ENCODE data around the gene TGFBRAP1. TPM values are rescaled to one million over a fixed set of nuclear protein-coding genes. Genes with fewer than 3 reads are reported as not detected.

Gene TGFBRAP1
- total and polyA plus RNA-seq, 9 of the 15 experiments (the other 6 are each of a cell fraction or from before 2014, with no cell fraction given), result 3.7 to 18.0 (median 11.0) TPM

DNA sequence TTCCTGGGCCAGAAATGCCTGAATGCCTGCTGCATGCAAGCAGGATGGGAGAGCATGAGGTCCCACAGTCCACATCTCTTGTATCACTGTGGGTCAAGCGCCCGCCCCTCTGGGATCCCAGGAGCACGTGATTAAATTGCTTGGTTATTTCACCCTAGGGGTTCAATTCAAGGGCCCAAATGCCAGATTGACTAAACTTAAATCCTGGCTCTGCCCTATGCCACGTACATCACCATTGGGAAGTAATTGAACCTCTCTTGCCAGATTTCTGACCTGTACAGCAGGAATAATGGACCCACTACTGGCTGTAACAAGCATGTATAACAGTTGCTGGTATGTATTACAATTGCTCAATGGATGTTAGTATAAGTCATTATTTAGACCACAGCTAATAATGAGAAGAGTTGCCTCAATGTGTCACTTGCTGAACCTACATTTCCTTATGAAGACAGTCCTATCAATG, 49.4 kb upstream of the TGFBRAP1 start:
- Histone ChIP-seq H3K9me3 (replicated peaks; ENCODE audit: control insufficient read depth, insufficient read depth, low read depth, low read length) (no peaks in the 10 kb centered on the region), H3K27me3 (ENCODE audit: control insufficient read depth in 2 of 2, insufficient read depth in 2 of 2, low read length in 2 of 2) (no peaks in the 10 kb centered on the region), H3K9me1 (ENCODE audit: control insufficient read depth, insufficient read depth, low read length) (no peaks in the 10 kb centered on the region), H3K4me1 (replicated peaks in 1 of 2; ENCODE audit: control insufficient read depth in 2 of 2, insufficient read depth in 2 of 2, low read length in 2 of 2) (peaks cover 0 to 20% of the 10 kb centered on the region in 2 experiments; a peak in 3 of 5 replicates), H3K4me3 (no peak overlapping the region), H3K9ac (ENCODE audit: insufficient read depth in 1 of 2, low read depth in 2 of 2, low read length in 2 of 2) (no peak overlapping the region), H3K4me2 (ENCODE audit: insufficient read depth, low read length) (no peak overlapping the region), H3K79me2 (ENCODE audit: control insufficient read depth, insufficient read depth, low read length) (no peaks in the 10 kb centered on the region), H2AFZ (ENCODE audit: low read depth, low read length) (no peak overlapping the region), H3K36me3 (ENCODE audit: control insufficient read depth, insufficient read depth, low read length) (peaks cover 48% of the 10 kb centered on the region; the same call in 2 of the 3 replicates), H4K20me1 (replicated peaks; ENCODE audit: control insufficient read depth, insufficient read depth, low read length) (no peaks in the 10 kb centered on the region), H3K27ac (ENCODE audit: extremely low read depth, low read depth, low read length) (no peak overlapping the region)
- no TSS peak for BruUV-seq (replicated peaks)
- 93% methylated on average over 4 of the region's 4 CpGs for WGBS (ENCODE audit: insufficient coverage, low coverage, missing lambda C conversion rate)
- in situ Hi-C loops (cut with MboI), result no loop called here
- ChIA-PET POLR2A (interaction anchor here (0.7 to 2.4 kb wide), 3 partner anchors 11 to 145 kb away, joined by 3 to 7 read pairs (median 3); no protein-coding TSS in a partner anchor), CTCF (ENCODE audit: low intra/inter-chr PET ratio) (interaction anchor here (1.9 kb wide), 1 partner anchor 142 kb away, joined by 18 read pairs; no protein-coding TSS in a partner anchor)
- DNase-seq (ENCODE audit: extremely low read depth in 1 of 4, low spot score in 3 of 4) (no peak), ATAC-seq (no peak), FAIRE-seq (no peak)
- no peak for TF ChIP-seq JUND (IDR thresholded peaks at IDR 0.05; ENCODE audit: borderline replicate concordance, low read depth, low read length)
- TF ChIP-seq JUND (tag; IDR thresholded peaks at IDR 0.05; ENCODE audit: borderline replicate concordance, low read depth, low read length), result no peak
- TF ChIP-seq ZNF75A (CRISPR knock-in tag; IDR thresholded peaks at IDR 0.05), result no peak
- intact Hi-C loops (cut with micrococcal nuclease), result loop anchor here (2.0 kb wide), 1 partner anchor 142 kb away; no protein-coding TSS in a partner anchor

DNA sequence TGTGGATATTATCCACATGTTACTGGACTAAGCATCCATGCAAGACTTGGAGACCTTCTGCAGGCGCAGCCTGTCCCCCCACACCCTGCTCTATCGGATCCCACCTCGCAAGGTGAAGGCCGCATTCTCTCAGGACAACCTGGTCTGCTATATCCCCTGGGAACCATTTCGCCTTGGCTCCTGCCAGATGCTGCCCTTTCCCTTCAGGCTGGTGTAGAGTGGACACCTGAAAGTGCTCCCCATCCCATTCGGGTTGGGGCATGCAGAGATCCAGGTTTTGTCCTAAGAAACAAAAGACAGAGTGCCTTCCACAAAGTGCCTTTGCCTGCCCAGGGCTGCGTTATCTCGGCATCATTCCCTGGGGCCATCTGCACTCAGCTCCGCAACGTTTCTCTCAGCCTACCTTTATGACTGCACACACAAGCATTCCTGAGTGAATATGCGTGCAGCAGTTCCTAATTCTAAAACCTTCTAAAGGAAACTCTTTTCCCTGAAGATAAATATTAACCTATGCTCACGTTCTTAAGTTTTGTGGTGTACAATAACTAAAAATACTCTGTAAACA, 48.8 kb upstream of the TGFBRAP1 start:
- ChIA-PET CTCF (ENCODE audit: low intra/inter-chr PET ratio) (interaction anchor here (1.2 to 1.9 kb wide), 2 partner anchors 139 to 143 kb away, joined by 4 to 18 read pairs; no protein-coding TSS in a partner anchor), POLR2A (interaction anchor here (0.6 to 2.4 kb wide), 2 partner anchors 17 to 99 kb away, joined by 3 to 7 read pairs; no protein-coding TSS in a partner anchor)
- no peak for DNase-seq (ENCODE audit: extremely low read depth in 1 of 4, low spot score in 3 of 4)
- Histone ChIP-seq H3K36me3 (ENCODE audit: control insufficient read depth, insufficient read depth, low read length) (peaks cover 47% of the 10 kb centered on the region; the same call in 2 of the 3 replicates), H3K4me1 (replicated peaks in 1 of 2; ENCODE audit: control insufficient read depth in 2 of 2, insufficient read depth in 2 of 2, low read length in 2 of 2) (peaks cover 0 to 20% of the 10 kb centered on the region in 2 experiments; a peak in 3 of 5 replicates), H2AFZ (ENCODE audit: low read depth, low read length) (no peak overlapping the region), H4K20me1 (replicated peaks; ENCODE audit: control insufficient read depth, insufficient read depth, low read length) (no peaks in the 10 kb centered on the region), H3K9me3 (replicated peaks; ENCODE audit: control insufficient read depth, insufficient read depth, low read depth, low read length) (no peaks in the 10 kb centered on the region), H3K27ac (ENCODE audit: extremely low read depth, low read depth, low read length) (no peak overlapping the region), H3K4me2 (ENCODE audit: insufficient read depth, low read length) (no peak overlapping the region), H3K9ac (ENCODE audit: insufficient read depth in 1 of 2, low read depth in 2 of 2, low read length in 2 of 2) (no peak overlapping the region), H3K79me2 (ENCODE audit: control insufficient read depth, insufficient read depth, low read length) (no peaks in the 10 kb centered on the region), H3K4me3 (no peak overlapping the region), H3K9me1 (ENCODE audit: control insufficient read depth, insufficient read depth, low read length) (no peaks in the 10 kb centered on the region), H3K27me3 (ENCODE audit: control insufficient read depth in 2 of 2, insufficient read depth in 2 of 2, low read length in 2 of 2) (no peaks in the 10 kb centered on the region)
- FAIRE-seq, result no peak
- intact Hi-C loops (cut with micrococcal nuclease) (loop anchor here (2.0 kb wide), 1 partner anchor 142 kb away; no protein-coding TSS in a partner anchor), in situ Hi-C loops (cut with MboI) (no loop called here)
- TF ChIP-seq ZNF77 (CRISPR knock-in tag; IDR thresholded peaks at IDR 0.05) (no peak), RAD21 (CRISPR knock-in tag; conservative IDR thresholded peaks at IDR 0.05 in 1 of 2, IDR thresholded peaks at IDR 0.05 in 1 of 2) (0 out of 4 replicates have a peak, but pooled peaks of 1 of the 2 experiments have one; percentile 0)
- WGBS (ENCODE audit: insufficient coverage, low coverage, missing lambda C conversion rate), result 76% methylated on average over 12 of the region's 12 CpGs
- no peak for ATAC-seq
- no TSS peak for BruUV-seq (replicated peaks)
